HCT116 (cell line): ENCODE results near the gene ERVFRD-1. TPM values are rescaled to one million over a fixed set of nuclear protein-coding genes. Genes with fewer than 3 reads are reported as not detected.

Source experiments
- ATAC-seq: fragments of 200-7000 bp; cut with Tn5 transposase; 2 replicates; pipeline ENCODE4 v1.9.1; 2020; ENCODE audit warnings: mild to moderate bottlenecking, moderate library complexity
- BruUV-seq: library from RNA; stranded (reverse); fragments of 400-500 nt; replicated peaks from 2 replicates; lab custom pipeline; 2021; lab: Mats Ljungman, UMichigan
- CTCF ChIA-PET: fragments of 300-600 bp; sonication (Branson Sonifier 250); formaldehyde crosslinking; loops from one replicate; lab custom pipeline; 2021; ENCODE audit warnings: antibody characterized with exemption; lab: Charles Lee
- POLR2A ChIA-PET: fragments of 300-600, 350-600 bp; sonication (Branson Sonifier 250); formaldehyde crosslinking; loops from one replicate; lab custom pipeline; 2021; ENCODE audit warnings: antibody characterized with exemption; lab: Charles Lee
- RAD21 ChIA-PET, 2 experiments: fragments of 300-600 bp; sonication (Branson Sonifier 250); formaldehyde crosslinking; loops; one replicate each; lab custom pipeline; 2023; ENCODE audit warnings: low total read pairs in 2 of 2; ENCODE audit not compliant: uncharacterized antibody in 2 of 2, unreplicated experiment in 2 of 2, low non-redundant PET in 1 of 2; lab: Charles Lee
- DNase-seq: peaks from one replicate; pipeline ENCODE4 v3.0.0-alpha.2; 2010; ENCODE audit warnings: low read depth, low spot score
- H2AFZ ChIP-seq: fragments of 200-600 bp; shearing (Covaris generic), sonication (generic); 2 replicates; pipeline ENCODE4 v1.6.1; 2017; ENCODE audit warnings: low read depth, mixed run types, mixed read lengths, antibody characterized with exemption, low read length; ENCODE audit not compliant: poor library complexity, severe bottlenecking
- H3K27ac ChIP-seq: 2 replicates; pipeline ENCODE4 v1.5.1; 2012; ENCODE audit warnings: low read depth, low read length
- H3K27me3 ChIP-seq: fragments of 200-600 bp; sonication (generic); 2 replicates; pipeline ENCODE4 v1.6.1; 2016; ENCODE audit warnings: mixed run types, low read length, mixed read lengths; ENCODE audit not compliant: insufficient read depth
- H3K36me3 ChIP-seq, 2 experiments: fragments of 200-500 bp in 1 of 2; fragments of 200-600 bp in 1 of 2; sonication (Bioruptor generic) in 1 of 2; sonication (generic) in 1 of 2; 2 replicates each; pipeline versions ENCODE4 v1.5.1 to v1.6.1; 2014 to 2016; ENCODE audit warnings: low read length in 2 of 2, inconsistent platforms in 1 of 2, mixed read lengths in 1 of 2, mixed run types in 1 of 2; ENCODE audit not compliant: insufficient read depth in 2 of 2, control insufficient read depth in 1 of 2
- H3K4me1 ChIP-seq, 2 experiments: fragments of 200-600 bp in 1 of 2; sonication (generic) in 1 of 2; 2 replicates each; pipeline versions ENCODE4 v1.5.1 to v1.6.1; 2012 to 2017; ENCODE audit warnings: low read length in 2 of 2, inconsistent platforms in 1 of 2, mild to moderate bottlenecking in 1 of 2, mixed read lengths in 1 of 2, mixed run types in 1 of 2, moderate library complexity in 1 of 2; ENCODE audit not compliant: insufficient read depth in 2 of 2, control insufficient read depth in 1 of 2
- H3K4me2 ChIP-seq: fragments of 200-600 bp; sonication (generic); 2 replicates; pipeline ENCODE4 v1.6.1; 2017; ENCODE audit warnings: mixed run types, low read length, mixed read lengths
- H3K4me3 ChIP-seq, 2 experiments: fragments of 200-600 bp in 1 of 2; sonication (generic) in 1 of 2; replicated peaks in 1 of 2; 2 replicates each; pipeline ENCODE4 v1.5.1; 2011 to 2016; ENCODE audit warnings: low read length in 2 of 2, control low read depth in 1 of 2, low read depth in 1 of 2, mild to moderate bottlenecking in 1 of 2, mixed read lengths in 1 of 2, mixed run types in 1 of 2
- H3K79me2 ChIP-seq: fragments of 200-600 bp; sonication (generic); 2 replicates; pipeline ENCODE4 v1.6.1; 2017; ENCODE audit warnings: mild to moderate bottlenecking, mixed run types, low read length, moderate library complexity, mixed read lengths; ENCODE audit not compliant: insufficient read depth
- H3K9ac ChIP-seq: fragments of 200-600 bp; sonication (generic); 2 replicates; pipeline ENCODE4 v1.6.1; 2016; ENCODE audit warnings: low read length, mixed read lengths
- H3K9me2 ChIP-seq: fragments of 200-600 bp; sonication (generic), shearing (Covaris generic); 2 replicates; pipeline ENCODE4 v1.6.1; 2017; ENCODE audit warnings: mixed run types, mild to moderate bottlenecking, moderate library complexity; ENCODE audit not compliant: insufficient read depth
- H3K9me3 ChIP-seq, 2 experiments: fragments of 200-500 bp in 1 of 2; fragments of 200-600 bp in 1 of 2; sonication (Bioruptor generic) in 1 of 2; sonication (generic) in 1 of 2; 2 replicates each; pipeline ENCODE4 v1.6.1; 2014 to 2017; ENCODE audit warnings: low read length in 2 of 2, mixed read lengths in 2 of 2, inconsistent platforms in 1 of 2, low read depth in 1 of 2, mild to moderate bottlenecking in 1 of 2, mixed run types in 1 of 2, moderate library complexity in 1 of 2; ENCODE audit not compliant: control insufficient read depth in 1 of 2, insufficient read depth in 1 of 2
- H4K20me1 ChIP-seq: fragments of 200-600 bp; sonication (generic), shearing (Covaris generic); 2 replicates; pipeline ENCODE4 v1.6.1; 2017; ENCODE audit warnings: mixed run types, mild to moderate bottlenecking, moderate library complexity; ENCODE audit not compliant: insufficient read depth
- ATF3 ChIP-seq: IDR thresholded peaks from 2 replicates; pipeline ENCODE4 v1.6.1; 2012
- CBX3 ChIP-seq: IDR thresholded peaks from 2 replicates; pipeline ENCODE4 v1.6.1; 2012; ENCODE audit warnings: low read depth
- CEBPB ChIP-seq: IDR thresholded peaks from 2 replicates; pipeline ENCODE4 v1.6.1; 2012; ENCODE audit warnings: low read depth
- CTCF ChIP-seq, 3 experiments: fragments of 200-600 bp in 1 of 3; sonication (generic) in 1 of 3; IDR thresholded peaks in 2 of 3; conservative IDR thresholded peaks in 1 of 3; 2 replicates each; pipeline ENCODE4 v1.5.1; 2012 to 2017; ENCODE audit warnings: low read depth in 2 of 3, low read length in 2 of 3, antibody characterized with exemption in 1 of 3, borderline replicate concordance in 1 of 3, control low read depth in 1 of 3, mild to moderate bottlenecking in 1 of 3, mixed read lengths in 1 of 3, mixed run types in 1 of 3, moderate library complexity in 1 of 3; ENCODE audit not compliant: insufficient read depth in 1 of 3
- EGR1 ChIP-seq: IDR thresholded peaks from 2 replicates; pipeline ENCODE4 v1.6.1; 2012; ENCODE audit warnings: low read depth
- ELF1 ChIP-seq: IDR thresholded peaks from 2 replicates; pipeline ENCODE4 v1.6.1; 2012; ENCODE audit warnings: low read depth, borderline replicate concordance
- EZH2 ChIP-seq: fragments of 200-600 bp; sonication (generic); IDR thresholded peaks from 2 replicates; pipeline ENCODE4 v1.6.1; 2017; ENCODE audit warnings: antibody characterized with exemption, mixed run types
- EZH2phosphoT487 ChIP-seq: fragments of 200-600 bp; IDR thresholded peaks from 2 replicates; pipeline ENCODE4 v1.6.1; 2018; ENCODE audit warnings: antibody characterized with exemption, borderline replicate concordance
- FOSL1 ChIP-seq: IDR thresholded peaks from 2 replicates; pipeline ENCODE4 v1.6.1; 2012; ENCODE audit warnings: low read depth
- JUND ChIP-seq: IDR thresholded peaks from 2 replicates; pipeline ENCODE4 v1.6.1; 2012
- MAX ChIP-seq: IDR thresholded peaks from 2 replicates; pipeline ENCODE4 v1.6.1; 2012
- POLR2AphosphoS5 ChIP-seq: IDR thresholded peaks from 2 replicates; pipeline ENCODE4 v1.6.1; 2011; ENCODE audit warnings: mild to moderate bottlenecking, low read depth, low read length, moderate library complexity
- RAD21 ChIP-seq: IDR thresholded peaks from 2 replicates; pipeline ENCODE4 v1.6.1; 2012; ENCODE audit warnings: low read depth, mild to moderate bottlenecking
- SIN3A ChIP-seq: IDR thresholded peaks from 2 replicates; pipeline ENCODE4 v1.6.1; 2012; ENCODE audit warnings: low read depth
- ZBTB33 ChIP-seq: IDR thresholded peaks from 2 replicates; pipeline ENCODE4 v1.6.1; 2011; ENCODE audit warnings: mild to moderate bottlenecking, low read length, moderate library complexity; ENCODE audit not compliant: insufficient replicate concordance; ENCODE audit errors: extremely low read depth
- ZFX ChIP-seq: fragments of 450-650 bp; IDR thresholded peaks from 2 replicates; pipeline ENCODE4 v1.6.1; 2017
- intact Hi-C: fragments of 100-400 bp; cut with micrococcal nuclease; formaldehyde crosslinking; loops from 2 replicates; pipeline ENCODE4 v1.10.0; 2022
- total RNA-seq: library from RNA; stranded (reverse); gene quantifications from one replicate; pipeline ENCODE4 v1.2.1, GENCODE V29; 2021; ENCODE audit not compliant: unreplicated experiment

The ERVFRD-1 gene
- total RNA-seq, 1 experiment from 2014 or later, result not detected

- Histone ChIP-seq H4K20me1 (no peaks in the 10 kb centered on the region), H3K9ac (no peak overlapping the region), H3K9me2 (no peaks in the 10 kb centered on the region), H3K27ac (no peak overlapping the region), H3K36me3 (no peaks in the 10 kb centered on the region), H3K27me3 (no peaks in the 10 kb centered on the region), H3K79me2 (no peaks in the 10 kb centered on the region), H3K4me1 (no peaks in the 10 kb centered on the region), H3K9me3 (no peaks in the 10 kb centered on the region)
- intact Hi-C loops, result no loop called here
- CTCF ChIA-PET, result interaction anchor here (1.2 kb wide), 1 partner anchor 108 kb away, joined by 4 read pairs; no protein-coding TSS in a partner anchor
- BruUV-seq, result no TSS peak
- ATAC-seq (no peak), DNase-seq (no peak)
- TF ChIP-seq RAD21 (no peak), ZBTB33 (no peak), CTCF (IDR thresholded peaks at IDR 0.05 in 2 of 3, conservative IDR thresholded peaks at IDR 0.05 in 1 of 3; ENCODE audit: borderline replicate concordance in 1 of 3, insufficient read depth in 1 of 3, low read depth in 2 of 3, low read length in 2 of 3) (no peak), EGR1 (no peak), POLR2AphosphoS5 (no peak), MAX (no peak), CEBPB (no peak), SIN3A (no peak), ATF3 (no peak), CBX3 (no peak), EZH2 (no peak), EZH2phosphoT487 (no peak), ELF1 (no peak), ZFX (no peak), FOSL1 (no peak), JUND (no peak)
- TF ChIP-seq, all 23 proteins: peak for 0
- H2AFZ ChIP-seq, result no peak overlapping the region
- no peak overlapping the region for H3K4me2 ChIP-seq
- H3K4me3 ChIP-seq, result no peak overlapping the region
- ChIA-PET POLR2A (no interaction called here), RAD21 (no interaction called here)
Observed at GRCh38 chr6:11062083-11062482, 49.4 kb downstream of the ERVFRD-1 start.
